Measurements from ENCODE around the gene PRDM11.
A peak's percentile ranks its signal among the peaks of the same experiment; 100 is the strongest.
"Not testable (repeated sequence)": the region's sequence is repeated elsewhere in the genome, so short reads cannot be mapped to it uniquely, and the experiment has no call there.

Gene PRDM11

GRCh38 chr11:45247433-45247832 lies 101.0 kb downstream of the PRDM11 start:
- TF ChIP-seq CTCF (IDR thresholded peaks at IDR 0.05; ENCODE audit: borderline replicate concordance, control extremely low read depth, extremely low read depth, insufficient read depth, missing control alignments), result no peak
- no peak for DNase-seq (ENCODE audit: low spot score)
- in situ Hi-C loops (cut with MboI; ENCODE audit: low sequenced_read_pairs, unreplicated experiment), result no loop called here

- in situ Hi-C loops (cut with MboI; ENCODE audit: low sequenced_read_pairs, unreplicated experiment), result no loop called here
- DNase-seq (ENCODE audit: low spot score), result no peak
- TF ChIP-seq CTCF (IDR thresholded peaks at IDR 0.05; ENCODE audit: borderline replicate concordance, control extremely low read depth, extremely low read depth, insufficient read depth, missing control alignments), result no peak
Measured at GRCh38 chr11:45248501-45249011, 102.1 kb downstream of the PRDM11 start.

DNA sequence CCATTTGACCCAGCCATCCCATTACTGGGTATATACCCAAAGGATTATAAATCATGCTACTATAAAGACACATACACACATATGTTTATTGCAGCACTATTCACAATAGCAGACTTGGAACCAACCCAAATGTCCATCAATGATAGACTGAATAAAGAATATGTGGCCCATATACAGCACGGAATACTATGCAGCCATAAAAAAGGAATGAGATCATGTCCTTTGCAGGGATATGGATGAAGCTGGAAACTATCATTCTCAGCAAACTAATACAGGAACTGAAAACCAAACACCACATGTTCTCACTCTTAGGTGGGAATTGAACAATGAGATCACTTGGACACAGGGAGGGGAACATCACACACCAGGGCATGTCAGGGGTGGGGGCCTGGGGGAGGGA lies 102.9 kb downstream of the PRDM11 start:
- in situ Hi-C loops (cut with MboI; ENCODE audit: low sequenced_read_pairs, unreplicated experiment); DNase-seq (ENCODE audit: low spot score): not testable (repeated sequence)

DNA sequence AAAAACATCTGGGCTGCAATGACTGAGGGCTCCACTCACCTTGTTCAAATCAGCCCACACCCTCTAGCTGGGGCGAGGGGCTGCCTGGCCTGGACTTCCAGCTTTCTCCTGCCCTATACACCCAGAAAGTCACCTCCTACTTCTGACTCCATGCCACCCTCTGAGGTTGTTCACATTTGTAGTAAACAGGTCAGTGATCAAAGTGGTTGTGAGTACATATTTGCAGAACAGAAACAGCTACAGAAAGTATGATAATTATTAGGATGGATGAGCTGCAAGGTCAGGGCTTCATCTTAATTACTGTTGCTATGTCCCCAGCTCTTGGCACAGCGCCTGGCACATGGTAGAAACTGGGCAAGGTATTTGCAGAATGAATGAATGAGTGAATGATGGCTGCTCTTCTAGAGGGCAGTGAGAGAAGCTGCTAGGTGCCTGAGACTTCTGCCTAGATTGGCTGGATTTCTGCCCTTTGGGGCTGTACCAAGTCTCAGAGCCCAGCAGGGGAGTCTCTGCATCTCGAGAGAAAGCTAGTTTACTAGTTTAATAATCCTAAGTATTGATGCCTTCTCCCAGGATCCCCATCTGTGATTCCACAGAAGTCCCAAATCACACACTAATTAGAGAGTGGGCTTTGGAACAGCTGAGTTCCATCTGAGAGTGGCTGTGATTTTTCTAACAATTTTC lies 103.7 kb downstream of the PRDM11 start:
- no peak for TF ChIP-seq CTCF (IDR thresholded peaks at IDR 0.05; ENCODE audit: borderline replicate concordance, control extremely low read depth, extremely low read depth, insufficient read depth, missing control alignments)
- DNase-seq (ENCODE audit: low spot score), result no peak
- in situ Hi-C loops (cut with MboI; ENCODE audit: low sequenced_read_pairs, unreplicated experiment), result no loop called here

GRCh38 chr11:45252134-45252856 lies 105.9 kb downstream of the PRDM11 start:
- DNase-seq (ENCODE audit: low spot score), result peak; percentile 71
- in situ Hi-C loops (cut with MboI; ENCODE audit: low sequenced_read_pairs, unreplicated experiment), result no loop called here
- peak; percentile 27 for TF ChIP-seq CTCF (IDR thresholded peaks at IDR 0.05; ENCODE audit: borderline replicate concordance, control extremely low read depth, extremely low read depth, insufficient read depth, missing control alignments)

- no peak for TF ChIP-seq CTCF (IDR thresholded peaks at IDR 0.05; ENCODE audit: borderline replicate concordance, control extremely low read depth, extremely low read depth, insufficient read depth, missing control alignments)
- DNase-seq (ENCODE audit: low spot score), result no peak
- in situ Hi-C loops (cut with MboI; ENCODE audit: low sequenced_read_pairs, unreplicated experiment), result no loop called here
Measured at GRCh38 chr11:45252877-45253276, 106.4 kb downstream of the PRDM11 start.

DNA sequence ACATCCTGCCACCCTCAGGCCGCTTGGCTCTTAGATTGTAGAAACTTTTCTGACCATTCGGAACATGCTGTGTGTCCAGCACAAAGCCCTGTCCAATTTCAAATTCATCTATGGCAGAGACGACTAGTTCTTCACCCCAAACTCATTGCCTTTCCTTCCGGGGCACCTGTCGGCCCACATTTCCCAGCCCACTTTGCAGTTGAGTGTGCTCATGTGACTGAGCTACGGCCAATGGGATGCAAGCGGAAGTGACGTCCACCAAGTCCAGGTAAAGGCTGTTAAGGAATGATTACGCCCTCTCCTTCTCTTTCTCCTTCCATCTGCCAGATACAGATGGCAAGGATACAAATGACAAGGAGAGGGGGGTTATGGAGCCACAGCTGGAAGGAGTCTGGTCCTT lies 107.2 kb downstream of the PRDM11 start:
- no peak for DNase-seq (ENCODE audit: low spot score)
- in situ Hi-C loops (cut with MboI; ENCODE audit: low sequenced_read_pairs, unreplicated experiment), result no loop called here
- TF ChIP-seq CTCF (IDR thresholded peaks at IDR 0.05; ENCODE audit: borderline replicate concordance, control extremely low read depth, extremely low read depth, insufficient read depth, missing control alignments), result no peak
